Gastroesophageal sphincter (tissue), 4 donors: ENCODE data around the gene PRR15. TPM values are rescaled to one million over a fixed set of nuclear protein-coding genes. Genes with fewer than 3 reads are reported as not detected.

Source experiments
- ATAC-seq: fragments of 150-250 bp; one replicate; pipeline ENCODE4 v1.9.1; 2016; ENCODE audit warnings: mild to moderate bottlenecking, moderate library complexity
- H3K27ac ChIP-seq, 4 donors: fragments of 200-600 bp; sonication (generic) in 3 of 4; 1 replicate in 3 of 4; 2 replicates in 1 of 4; pipeline ENCODE4 v1.5.1; 2016 to 2019
- H3K27me3 ChIP-seq: fragments of 200-600 bp; sonication (generic); one replicate; pipeline ENCODE4 v1.5.1; 2019
- H3K36me3 ChIP-seq, 2 donors: fragments of 200-600 bp; sonication (generic); one replicate each; pipeline ENCODE4 v1.5.1; 2019; ENCODE audit warnings: control low read depth in 1 of 2
- H3K4me1 ChIP-seq, 3 donors: fragments of 200-600 bp; sonication (generic); 1 replicate in 2 of 3; 2 replicates in 1 of 3; pipeline ENCODE4 v1.5.1; 2016 to 2019; ENCODE audit warnings: control low read depth in 2 of 3
- H3K4me3 ChIP-seq, 2 donors: fragments of 200-600 bp; sonication (generic); one replicate each; pipeline ENCODE4 v1.5.1; 2019; ENCODE audit warnings: mild to moderate bottlenecking in 1 of 2, moderate library complexity in 1 of 2
- H3K9me3 ChIP-seq, 3 donors: fragments of 200-600 bp; sonication (generic); one replicate each; pipeline ENCODE4 v1.5.1; 2017 to 2019; ENCODE audit warnings: control low read depth in 2 of 3
- CTCF ChIP-seq, 4 experiments: fragments of 200-600 bp in 2 of 4; fragments of 450-650 bp in 2 of 4; sonication (generic) in 1 of 4; IDR thresholded peaks; one replicate each; pipeline ENCODE4 v1.5.1; 2017 to 2019; ENCODE audit warnings: antibody characterized with exemption in 4 of 4, mild to moderate bottlenecking in 2 of 4, moderate library complexity in 2 of 4
- EP300 ChIP-seq: sonication (generic); formaldehyde crosslinking; IDR thresholded peaks from one replicate; pipeline ENCODE4 v1.6.1; 2017; ENCODE audit warnings: antibody characterized with exemption, mild to moderate bottlenecking
- POLR2A ChIP-seq, 2 donors: fragments of 450-650 bp; IDR thresholded peaks; one replicate each; pipeline ENCODE4 v1.6.1; 2017; ENCODE audit warnings: antibody characterized with exemption in 2 of 2, mild to moderate bottlenecking in 2 of 2, moderate library complexity in 1 of 2
- POLR2AphosphoS5 ChIP-seq: sonication (generic); formaldehyde crosslinking; IDR thresholded peaks from one replicate; pipeline ENCODE4 v1.6.1; 2017; ENCODE audit warnings: antibody characterized with exemption
- WGBS, 2 donors: methylation state at CpG; one replicate each; pipeline ENCODE4 v1.1.5; 2018; ENCODE audit warnings: low coverage in 1 of 2; 5-methylcytosine and 5-hydroxymethylcytosine counted together
- total RNA-seq, 4 donors: library from RNA; depleted of rRNA; stranded (reverse); fragments of >200 nt; gene quantifications; one replicate each; pipeline ENCODE4 v1.1.0, GENCODE V29; 2016

PRR15 gene
- total RNA-seq, 4 donors from 2014 or later, result 0.35 TPM; not detected in 3

GRCh38 chr7:29611941-29612544 lies 48.4 kb downstream of the PRR15 start:
- TF ChIP-seq EP300, result no peak
- no peak for TF ChIP-seq POLR2A (IDR thresholded peaks at IDR 0.05)
- WGBS, 2 donors, result 66 to 67% methylated on average over 4 of the region's 4 CpGs
- Histone ChIP-seq H3K4me1 (no peaks in the 10 kb centered on the region), H3K9me3 (no peaks in the 10 kb centered on the region), H3K4me3 (no peak overlapping the region), H3K36me3 (no peaks in the 10 kb centered on the region), H3K27ac (no peak overlapping the region), H3K27me3 (no peaks in the 10 kb centered on the region)
- no peak for ATAC-seq

- no peaks in the 10 kb centered on the region for H3K36me3 ChIP-seq
- H3K27me3 ChIP-seq, result no peaks in the 10 kb centered on the region
- TF ChIP-seq POLR2AphosphoS5 (no peak), POLR2A (IDR thresholded peaks at IDR 0.05) (no peak), EP300 (no peak), CTCF (IDR thresholded peaks at IDR 0.05) (no peak)
- H3K27ac ChIP-seq, result no peak overlapping the region
- H3K4me3 ChIP-seq, result no peak overlapping the region
- H3K4me1 ChIP-seq, result no peaks in the 10 kb centered on the region
- 78 to 80% methylated on average over 1 of the region's 2 CpGs for WGBS, 2 donors
- ATAC-seq, result no peak
- no peaks in the 10 kb centered on the region for H3K9me3 ChIP-seq
Observed at GRCh38 chr7:29612596-29612995, 49.0 kb downstream of the PRR15 start.

- ATAC-seq, result no peak
- 94 to 100% methylated on average over 1 to 3 of the region's 3 CpGs for WGBS, 2 donors
Observed at GRCh38 chr7:29613100-29613499, 49.5 kb downstream of the PRR15 start.

GRCh38 chr7:29614229-29614628 lies 50.6 kb downstream of the PRR15 start:
- TF ChIP-seq CTCF (IDR thresholded peaks at IDR 0.05) (no peak), POLR2A (IDR thresholded peaks at IDR 0.05) (no peak), EP300 (no peak), POLR2AphosphoS5 (no peak)
- Histone ChIP-seq H3K27me3 (no peaks in the 10 kb centered on the region), H3K36me3 (no peaks in the 10 kb centered on the region), H3K4me3 (no peak overlapping the region), H3K9me3 (no peaks in the 10 kb centered on the region), H3K4me1 (no peaks in the 10 kb centered on the region), H3K27ac (no peak overlapping the region)
- WGBS, 2 donors, result 92 to 100% methylated on average over 1 to 2 of the region's 2 CpGs
- no peak for ATAC-seq

More at GRCh38 chr7:29613100-29613499, 49.5 kb downstream of the PRR15 start:
- H3K4me1 ChIP-seq, result no peaks in the 10 kb centered on the region
- no peak overlapping the region for H3K27ac ChIP-seq
- H3K27me3 ChIP-seq, result no peaks in the 10 kb centered on the region
- no peak overlapping the region for H3K4me3 ChIP-seq
- H3K36me3 ChIP-seq, result no peaks in the 10 kb centered on the region
- TF ChIP-seq EP300 (no peak), POLR2AphosphoS5 (no peak), POLR2A (IDR thresholded peaks at IDR 0.05) (no peak), CTCF (IDR thresholded peaks at IDR 0.05) (no peak)
- no peaks in the 10 kb centered on the region for H3K9me3 ChIP-seq

Other genes with a start within 250 kb of the PRR15 start
- 1 to 10 TPM; 3.7 to 6.8 (median 5.5) TPM for gene WIPF3, start 242.7 kb downstream of the PRR15 start, total RNA-seq